ENCODE results near the gene R3HCC1L. TPM values are rescaled to one million over a fixed set of nuclear protein-coding genes. Genes with fewer than 3 reads are reported as not detected.

Gene R3HCC1L
- total and polyA plus RNA-seq, 11 donors, result 4.0 to 8.6 (median 5.2) TPM

DNA sequence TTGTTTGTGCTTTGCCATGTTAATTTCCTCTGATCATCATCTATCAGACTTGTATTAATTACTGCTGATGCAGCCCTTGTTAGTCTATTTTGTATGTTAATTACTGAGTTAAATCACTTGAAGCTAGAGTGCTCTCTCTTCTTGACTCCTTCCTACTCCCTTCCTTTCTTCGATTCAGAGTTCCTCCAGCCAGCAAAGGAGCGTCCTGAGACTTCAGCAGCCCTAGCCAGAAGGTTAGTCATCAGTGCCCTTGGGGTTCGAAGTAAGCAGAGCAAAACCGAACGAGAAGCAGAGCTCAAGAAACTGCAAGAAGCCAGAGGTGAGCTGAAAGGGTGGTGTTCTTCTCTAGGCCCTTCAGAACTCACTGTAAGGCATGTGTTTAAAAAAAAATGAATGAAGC lies 101.4 kb downstream of the R3HCC1L start:
- TF ChIP-seq, protein P1, sequence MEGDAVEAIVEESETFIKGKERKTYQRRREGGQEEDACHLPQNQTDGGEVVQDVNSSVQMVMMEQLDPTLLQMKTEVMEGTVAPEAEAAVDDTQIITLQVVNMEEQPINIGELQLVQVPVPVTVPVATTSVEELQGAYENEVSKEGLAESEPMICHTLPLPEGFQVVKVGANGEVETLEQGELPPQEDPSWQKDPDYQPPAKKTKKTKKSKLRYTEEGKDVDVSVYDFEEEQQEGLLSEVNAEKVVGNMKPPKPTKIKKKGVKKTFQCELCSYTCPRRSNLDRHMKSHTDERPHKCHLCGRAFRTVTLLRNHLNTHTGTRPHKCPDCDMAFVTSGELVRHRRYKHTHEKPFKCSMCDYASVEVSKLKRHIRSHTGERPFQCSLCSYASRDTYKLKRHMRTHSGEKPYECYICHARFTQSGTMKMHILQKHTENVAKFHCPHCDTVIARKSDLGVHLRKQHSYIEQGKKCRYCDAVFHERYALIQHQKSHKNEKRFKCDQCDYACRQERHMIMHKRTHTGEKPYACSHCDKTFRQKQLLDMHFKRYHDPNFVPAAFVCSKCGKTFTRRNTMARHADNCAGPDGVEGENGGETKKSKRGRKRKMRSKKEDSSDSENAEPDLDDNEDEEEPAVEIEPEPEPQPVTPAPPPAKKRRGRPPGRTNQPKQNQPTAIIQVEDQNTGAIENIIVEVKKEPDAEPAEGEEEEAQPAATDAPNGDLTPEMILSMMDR (IDR thresholded peaks at IDR 0.05), result no peak
- intact Hi-C loops (cut with DNase I), result no loop called here
- DNase-seq (no peak), ATAC-seq (no peak)
- Histone ChIP-seq H3K4me3 (no peak overlapping the region), H3K36me3 (peaks cover 0 to 87% (median 74%) of the 10 kb centered on the region in 9 donors), H3K27me3 (no peaks in the 10 kb centered on the region), H3K4me1 (no peaks in the 10 kb centered on the region), H3K27ac (no peak overlapping the region), H3K9me3 (no peaks in the 10 kb centered on the region)
- 74 to 91% (median 76%) methylated on average over 5 of the region's 5 CpGs for WGBS, 4 donors

GRCh38 chr10:98236862-98237261 lies 102.4 kb downstream of the R3HCC1L start:
- peaks cover 0 to 90% (median 82%) of the 10 kb centered on the region in 9 donors for H3K36me3 ChIP-seq
- intact Hi-C loops (cut with DNase I), result no loop called here
- ATAC-seq, result no peak

GRCh38 chr10:98238391-98238790 lies 103.9 kb downstream of the R3HCC1L start:
- TF ChIP-seq, protein P1 (IDR thresholded peaks at IDR 0.05), result no peak
- TF ChIP-seq POLR2A (IDR thresholded peaks at IDR 0.05), result no peak
- H3K36me3 ChIP-seq, result peaks cover 0 to 94% (median 80%) of the 10 kb centered on the region in 9 donors
- no peak for ATAC-seq
- intact Hi-C loops (cut with DNase I), result no loop called here
- H3K4me3 ChIP-seq, result no peak overlapping the region
- no peak overlapping the region for H3K27ac ChIP-seq
- DNase-seq, result no peak
- H3K4me1 ChIP-seq, result no peaks in the 10 kb centered on the region
- 81 to 94% (median 86%) methylated on average over 1 of the region's 1 CpG for WGBS, 4 donors
- H3K27me3 ChIP-seq, result no peaks in the 10 kb centered on the region
- no peaks in the 10 kb centered on the region for H3K9me3 ChIP-seq

More at GRCh38 chr10:98236862-98237261, 102.4 kb downstream of the R3HCC1L start:
- 85 to 89% (median 87%) methylated on average over 5 of the region's 5 CpGs for WGBS, 4 donors
- no peaks in the 10 kb centered on the region for H3K9me3 ChIP-seq
- no peak overlapping the region for H3K27ac ChIP-seq
- no peaks in the 10 kb centered on the region for H3K4me1 ChIP-seq
- no peak overlapping the region for H3K4me3 ChIP-seq
- TF ChIP-seq POLR2A (IDR thresholded peaks at IDR 0.05), result no peak
- TF ChIP-seq, protein P1 (IDR thresholded peaks at IDR 0.05), result no peak
- no peak for DNase-seq
- H3K27me3 ChIP-seq, result no peaks in the 10 kb centered on the region

- no peak for ATAC-seq
- DNase-seq, result no peak
- Histone ChIP-seq H3K4me3 (no peak overlapping the region), H3K4me1 (no peaks in the 10 kb centered on the region), H3K36me3 (peaks cover 0 to 97% (median 79%) of the 10 kb centered on the region in 9 donors), H3K27ac (no peak overlapping the region), H3K27me3 (no peaks in the 10 kb centered on the region), H3K9me3 (no peaks in the 10 kb centered on the region)
- TF ChIP-seq POLR2A (IDR thresholded peaks at IDR 0.05), result no peak
- TF ChIP-seq, protein P1 (IDR thresholded peaks at IDR 0.05), result no peak
- WGBS, 4 donors, result 94 to 98% (median 95%) methylated on average over 3 of the region's 3 CpGs
- intact Hi-C loops (cut with DNase I), result loop anchor here in 1 of 10 donors (5.0 kb wide), 1 partner anchor 67 kb away; no protein-coding TSS in a partner anchor
Observed at GRCh38 chr10:98240524-98240923, 106.1 kb downstream of the R3HCC1L start.
